Measurements from ENCODE around the gene CES3.
"Not testable (repeated sequence)": the region's sequence is repeated elsewhere in the genome, so short reads cannot be mapped to it uniquely, and the experiment has no call there.

The CES3 gene

DNA sequence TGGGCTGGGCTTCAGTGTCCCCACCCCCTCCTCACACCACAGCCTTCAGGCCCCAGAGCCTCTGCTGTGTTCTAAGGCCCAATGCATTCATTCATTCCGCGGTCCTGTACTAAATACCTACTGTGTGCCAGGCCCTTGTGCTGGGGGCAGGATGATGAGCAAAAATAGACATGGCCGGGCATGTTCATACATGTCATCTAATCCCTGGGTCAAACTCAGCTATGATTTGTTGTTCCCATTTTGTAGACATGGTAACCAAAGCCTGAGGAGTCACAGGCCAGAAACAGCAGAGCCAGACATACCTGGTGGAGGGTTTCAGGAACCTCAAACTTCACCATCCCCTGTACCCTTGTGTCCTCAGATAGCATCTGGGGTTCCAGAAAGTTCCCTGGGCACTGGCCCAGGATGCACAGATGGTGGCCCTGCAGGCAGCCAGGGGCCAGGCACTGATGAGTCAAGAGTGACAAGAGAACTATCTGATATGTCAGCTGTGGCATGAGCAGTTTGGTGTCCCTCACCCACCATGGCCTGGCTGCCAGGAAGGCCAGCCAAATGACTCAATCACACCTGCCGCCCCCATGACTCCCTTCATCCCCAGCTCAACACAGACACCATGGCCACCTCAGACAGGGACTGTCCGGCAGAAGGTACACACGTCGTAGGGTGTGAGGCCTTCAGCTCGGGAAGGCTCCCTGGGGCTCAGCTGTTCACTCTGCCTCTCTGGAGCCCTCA lies 33.0 kb upstream of the CES3 start:
- no peak for DNase-seq

DNA sequence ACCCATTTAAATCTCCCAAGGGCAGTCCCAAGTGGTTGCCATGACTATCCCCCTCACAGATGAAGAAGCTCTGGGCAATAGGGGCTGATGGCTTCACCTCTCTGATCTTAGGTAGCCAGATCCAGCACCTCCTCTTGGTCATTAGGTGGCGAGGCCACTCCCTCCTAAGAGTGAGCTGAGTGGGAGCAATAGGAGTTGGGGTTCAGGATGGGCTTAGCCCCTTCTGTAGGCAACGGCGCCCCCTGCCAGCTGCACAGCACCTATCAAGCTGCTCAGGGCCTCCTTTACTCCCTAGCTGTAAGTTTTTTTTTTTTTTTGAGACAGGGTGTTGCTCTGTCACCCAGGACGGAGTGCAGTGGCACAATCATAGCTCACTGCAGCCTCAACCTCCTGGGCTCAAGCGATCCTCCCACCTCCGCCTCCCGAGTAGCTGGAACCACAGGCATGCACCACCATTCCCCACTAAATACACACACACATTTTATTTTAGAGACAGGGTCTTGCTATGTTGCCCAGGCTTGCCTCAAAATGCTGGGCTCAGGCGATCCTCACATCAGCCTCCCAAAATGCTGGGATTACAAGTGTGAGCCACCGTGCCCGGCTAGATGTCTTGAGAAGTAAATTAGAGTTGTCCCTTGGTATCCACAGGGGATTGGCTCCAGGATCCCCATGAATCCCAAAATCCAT lies 32.2 kb upstream of the CES3 start:
- DNase-seq = no peak

DNA sequence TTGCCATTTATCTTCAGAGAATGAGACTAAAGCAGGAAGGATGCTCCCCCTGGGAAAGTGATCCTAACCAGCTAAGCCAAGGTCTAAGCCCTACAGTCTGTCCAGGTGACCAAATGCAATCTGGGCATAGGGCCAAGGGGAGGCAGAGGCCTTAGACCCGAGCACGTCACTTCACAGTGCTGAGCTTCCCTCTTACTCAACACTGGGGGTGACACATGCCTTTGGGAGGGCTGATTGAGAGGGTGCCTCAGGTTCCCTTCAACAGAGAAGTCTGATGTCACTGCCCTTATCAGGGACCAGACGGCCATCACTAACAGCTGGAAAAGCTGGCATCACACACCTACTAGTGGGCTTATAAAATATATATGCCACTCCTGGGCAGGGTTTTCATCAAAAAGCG lies 30.9 kb upstream of the CES3 start:
- DNase-seq = no peak

DNA sequence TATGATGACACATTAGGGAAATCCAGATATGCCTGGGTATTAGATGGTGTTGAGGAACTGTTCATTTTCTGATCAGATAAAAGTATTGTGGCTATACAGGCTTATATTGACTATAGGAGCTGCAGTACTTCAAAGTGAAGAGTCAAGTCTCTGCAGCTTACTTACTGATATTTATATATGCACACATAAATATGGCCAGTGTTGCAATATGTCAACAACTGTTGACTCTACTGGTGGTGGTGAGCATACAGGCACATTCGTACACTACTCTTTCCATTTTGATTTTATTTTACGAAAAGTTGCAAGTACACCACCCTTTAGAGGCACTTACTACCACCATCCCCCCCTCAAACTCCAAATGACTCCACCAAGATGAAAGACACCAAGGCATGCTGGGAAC lies 29.4 kb upstream of the CES3 start:
- no peak for DNase-seq

DNA sequence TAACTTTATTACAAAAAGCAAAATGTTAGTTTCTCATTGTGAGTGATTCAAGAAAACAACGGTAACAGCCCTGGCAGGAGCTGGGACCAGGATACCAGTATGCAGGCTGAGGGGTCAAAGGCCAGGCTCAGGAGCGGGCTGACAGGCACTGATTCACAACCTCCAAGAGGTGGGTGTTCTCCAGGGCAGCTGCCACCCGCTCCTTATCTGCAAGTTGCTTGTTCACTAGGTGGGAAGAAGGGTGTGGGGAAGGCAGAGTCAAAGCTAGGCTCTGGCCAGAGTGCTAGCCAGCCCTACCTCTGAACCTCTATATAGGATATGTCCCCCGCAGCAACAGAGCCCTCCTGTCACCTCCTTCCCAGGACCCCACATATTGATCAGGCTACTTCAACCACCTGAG lies 29.0 kb upstream of the CES3 start:
- no peak for DNase-seq

DNA sequence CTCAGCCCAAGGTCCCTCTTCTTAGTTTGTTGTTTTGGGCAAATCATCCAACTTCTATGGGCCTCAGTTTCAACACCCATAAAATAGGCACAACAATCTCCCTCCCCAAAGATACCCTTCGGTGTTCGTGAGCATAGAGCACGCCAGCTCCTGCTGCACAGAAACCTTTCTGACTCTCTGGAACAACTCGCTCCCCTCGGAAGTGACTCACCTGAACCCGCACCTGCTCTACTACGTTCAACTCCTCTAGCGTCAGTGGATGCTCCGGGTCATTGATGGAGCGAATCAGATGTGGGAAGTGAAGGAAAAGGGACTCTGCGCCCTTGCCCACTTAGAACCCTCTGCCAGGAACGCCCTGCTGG lies 27.3 kb upstream of the CES3 start:
- no peak for DNase-seq

DNA sequence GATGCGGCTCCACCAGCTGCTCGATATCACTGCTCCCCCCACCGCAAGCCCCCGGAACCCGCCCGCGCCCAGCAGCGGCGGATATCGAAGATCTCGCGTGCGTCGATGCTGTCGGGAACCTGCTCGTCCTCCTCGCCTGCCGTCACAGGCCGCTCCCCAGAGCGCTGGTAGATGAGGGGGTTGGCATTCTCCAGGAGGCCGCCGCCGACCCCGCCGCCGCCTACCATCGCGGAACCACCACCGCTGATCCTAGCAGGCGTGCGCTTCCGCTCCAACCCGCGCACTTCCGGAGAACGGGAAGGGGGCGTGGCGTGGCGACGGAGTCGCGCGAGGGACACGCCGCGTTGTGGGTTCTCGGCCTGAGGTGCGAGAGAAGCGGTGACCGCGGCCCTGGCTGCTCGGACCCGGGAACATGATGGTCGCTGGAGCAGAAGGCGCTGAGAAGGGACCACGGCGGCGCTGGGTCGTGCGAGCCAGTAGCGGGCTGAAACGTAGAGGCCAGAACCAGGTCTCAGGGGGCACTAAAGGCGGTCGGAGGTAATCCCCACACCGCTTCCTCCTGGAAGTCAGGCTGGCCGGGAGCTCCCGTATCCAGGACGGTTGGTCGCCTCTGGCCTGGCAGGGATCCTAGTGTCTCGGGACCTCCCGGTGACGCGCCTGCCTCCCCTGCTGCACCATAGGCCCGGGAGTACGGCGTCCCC lies 26.8 kb upstream of the CES3 start, which contains the start of gene CIAO2B:
CIAO2B (minus strand) TSS at position 265 of the 701 bp plus-strand sequence; CDS start at position 227, 38 bp downstream.
- peak; percentile 96 for DNase-seq

DNA sequence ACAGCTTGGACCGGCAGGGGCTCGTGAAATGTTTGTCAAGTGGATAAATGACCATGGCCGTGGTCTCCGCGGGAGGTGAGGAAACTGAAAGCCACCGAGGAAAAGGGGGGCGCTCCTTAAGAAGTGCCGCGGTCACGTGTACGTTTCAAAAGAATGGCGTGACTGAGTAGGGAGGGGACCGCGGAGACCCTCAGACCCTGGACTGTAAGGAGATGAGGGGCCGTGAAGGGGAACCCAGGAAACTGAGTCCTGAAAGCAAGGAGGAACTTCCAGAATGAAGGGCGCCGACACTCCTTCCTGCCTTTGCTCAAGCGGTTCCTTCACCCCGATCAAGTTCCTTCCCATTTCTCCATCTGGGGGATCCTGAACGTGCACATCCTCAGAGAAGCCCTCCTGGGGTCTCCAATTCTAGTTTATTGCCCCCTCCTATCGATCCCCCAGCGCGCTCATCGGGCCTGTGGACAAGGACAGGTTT lies 26.2 kb upstream of the CES3 start:
- not testable (repeated sequence) for DNase-seq

DNA sequence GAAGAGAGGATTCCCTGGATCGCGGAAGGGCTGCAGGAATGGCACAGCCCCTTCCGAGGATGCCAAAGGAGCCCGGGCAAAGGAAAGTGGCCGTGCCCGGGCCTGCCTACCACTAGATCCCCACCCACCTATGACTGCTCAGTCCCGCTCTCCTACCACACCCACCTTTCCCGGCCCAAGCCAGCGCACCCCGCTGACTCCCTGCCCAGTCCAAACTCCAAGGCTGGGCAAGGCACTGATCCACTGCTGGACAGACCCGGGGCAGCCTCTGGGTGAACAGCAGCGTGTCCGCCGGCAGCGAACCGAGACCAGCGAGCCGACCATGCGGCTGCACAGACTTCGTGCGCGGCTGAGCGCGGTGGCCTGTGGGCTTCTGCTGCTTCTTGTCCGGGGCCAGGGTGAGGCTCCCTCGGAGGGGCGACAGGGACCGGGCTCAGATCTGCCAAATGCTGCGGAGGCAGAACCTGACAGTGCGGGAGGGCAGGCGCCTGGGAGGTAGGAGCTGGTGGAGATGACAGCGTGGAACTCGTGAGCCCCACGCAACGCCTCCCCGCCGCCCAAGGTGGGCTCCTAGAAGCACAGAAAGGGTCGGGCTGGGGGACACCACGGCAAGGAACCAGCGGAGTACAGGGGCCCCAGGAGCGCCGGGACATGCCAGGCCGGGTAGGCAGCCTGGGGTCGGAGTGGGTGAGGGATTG lies 25.6 kb upstream of the CES3 start, which contains the start of gene CES2:
CES2 (plus strand) TSS at position 203 of the 698 bp plus-strand sequence; CDS start at position 323, 120 bp downstream.
- peak; percentile 52 for DNase-seq

DNA sequence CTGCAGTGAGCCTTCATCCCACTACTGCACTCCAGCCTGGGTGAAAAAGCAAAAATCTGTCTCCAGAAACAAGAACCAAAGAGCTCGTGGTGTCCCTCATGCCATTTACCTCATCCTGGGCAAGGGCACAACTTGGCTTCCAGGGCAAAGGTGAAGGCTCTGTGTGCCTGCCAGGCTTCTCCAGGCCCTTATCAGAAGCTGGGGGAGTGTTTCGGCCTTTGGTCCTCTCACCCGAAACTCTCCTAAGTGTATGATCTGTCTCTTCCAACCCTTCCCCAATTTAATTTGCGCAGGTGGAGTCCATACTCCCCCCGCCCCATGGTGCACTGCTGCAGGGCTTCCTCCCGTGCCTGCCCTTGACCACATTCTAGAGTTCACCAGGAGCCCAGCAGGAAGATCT lies 24.6 kb upstream of the CES3 start:
- no peak for DNase-seq

DNA sequence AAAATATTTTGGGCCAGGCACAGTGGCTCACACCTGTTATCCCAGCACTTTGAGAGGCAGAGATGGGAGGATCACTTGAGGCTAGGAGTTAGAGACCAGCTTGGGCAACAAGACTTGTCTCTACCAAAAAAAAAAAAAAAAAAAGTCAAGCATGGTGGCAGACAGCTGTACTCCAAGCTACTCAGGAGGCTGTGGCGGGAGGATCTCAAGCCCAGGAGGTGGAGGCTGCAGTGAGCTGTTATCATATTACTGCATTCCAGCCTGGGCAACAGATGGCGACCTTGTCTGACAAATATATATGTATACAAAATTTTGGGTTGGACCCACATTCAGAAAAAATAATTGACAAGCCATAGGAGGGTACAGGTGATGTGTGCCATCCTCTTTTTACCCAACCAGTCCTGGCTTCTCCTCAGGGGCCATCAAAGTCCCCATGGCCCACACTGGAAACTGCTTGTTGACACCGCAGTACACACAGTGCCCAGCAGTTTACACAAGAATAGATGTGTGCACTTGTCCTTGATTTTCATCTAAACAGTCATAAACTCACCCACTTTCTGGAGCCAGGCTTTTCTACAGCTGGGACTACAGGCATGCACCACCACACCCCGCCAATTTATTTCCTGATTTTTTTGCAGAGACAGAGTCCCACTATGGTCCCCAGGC lies 24.0 kb upstream of the CES3 start:
- no peak for DNase-seq

DNA sequence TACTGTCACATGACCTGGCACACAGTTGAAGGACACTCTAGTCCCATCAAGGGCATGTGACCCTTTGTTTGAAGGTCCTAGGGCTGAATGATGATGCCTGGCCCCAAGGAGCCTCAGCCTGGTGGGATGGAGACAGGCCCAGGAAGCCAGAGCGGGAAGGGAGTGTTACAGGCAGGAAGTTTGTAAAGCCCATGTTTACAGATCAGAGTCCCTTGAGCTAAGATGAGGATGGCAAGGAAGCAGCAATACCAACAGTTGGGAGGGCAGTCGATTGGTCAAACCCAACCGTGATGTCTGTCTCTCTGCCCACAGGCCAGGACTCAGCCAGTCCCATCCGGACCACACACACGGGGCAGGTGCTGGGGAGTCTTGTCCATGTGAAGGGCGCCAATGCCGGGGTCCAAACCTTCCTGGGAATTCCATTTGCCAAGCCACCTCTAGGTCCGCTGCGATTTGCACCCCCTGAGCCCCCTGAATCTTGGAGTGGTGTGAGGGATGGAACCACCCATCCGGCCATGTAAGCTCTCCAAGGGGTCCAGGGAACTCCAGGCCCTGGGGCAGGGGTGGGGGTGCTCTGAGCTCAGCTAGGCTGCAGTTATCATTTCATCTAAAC lies 23.2 kb upstream of the CES3 start:
- no peak for DNase-seq

DNA sequence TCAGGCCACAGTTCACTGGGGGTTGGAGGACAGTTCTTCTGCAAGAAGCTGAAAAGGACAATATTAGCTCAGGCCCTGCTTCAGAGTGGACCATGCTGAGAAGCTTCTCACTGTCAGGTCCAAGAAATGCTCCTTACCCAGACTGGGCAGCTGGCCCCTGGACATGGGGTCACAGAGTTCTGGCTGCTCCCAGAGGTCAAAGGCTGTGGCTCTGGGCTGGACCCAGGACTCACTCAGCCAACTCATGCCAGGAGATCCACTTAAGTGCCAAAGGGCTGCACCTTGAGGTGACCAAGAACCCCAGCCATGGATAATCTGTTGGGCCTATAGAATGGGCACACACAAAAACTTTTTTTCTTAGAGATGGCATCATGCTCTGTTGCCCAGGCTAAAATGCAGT lies 21.7 kb upstream of the CES3 start:
- no peak for DNase-seq

DNA sequence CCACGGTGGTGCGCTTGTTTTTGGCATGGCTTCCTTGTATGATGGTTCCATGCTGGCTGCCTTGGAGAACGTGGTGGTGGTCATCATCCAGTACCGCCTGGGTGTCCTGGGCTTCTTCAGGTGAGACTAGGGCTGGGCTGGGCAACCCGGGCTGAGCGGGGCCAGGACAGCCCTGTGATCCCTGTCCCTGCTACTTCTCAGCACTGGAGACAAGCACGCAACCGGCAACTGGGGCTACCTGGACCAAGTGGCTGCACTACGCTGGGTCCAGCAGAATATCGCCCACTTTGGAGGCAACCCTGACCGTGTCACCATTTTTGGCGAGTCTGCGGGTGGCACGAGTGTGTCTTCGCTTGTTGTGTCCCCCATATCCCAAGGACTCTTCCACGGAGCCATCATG lies 20.8 kb upstream of the CES3 start:
- DNase-seq = no peak

DNA sequence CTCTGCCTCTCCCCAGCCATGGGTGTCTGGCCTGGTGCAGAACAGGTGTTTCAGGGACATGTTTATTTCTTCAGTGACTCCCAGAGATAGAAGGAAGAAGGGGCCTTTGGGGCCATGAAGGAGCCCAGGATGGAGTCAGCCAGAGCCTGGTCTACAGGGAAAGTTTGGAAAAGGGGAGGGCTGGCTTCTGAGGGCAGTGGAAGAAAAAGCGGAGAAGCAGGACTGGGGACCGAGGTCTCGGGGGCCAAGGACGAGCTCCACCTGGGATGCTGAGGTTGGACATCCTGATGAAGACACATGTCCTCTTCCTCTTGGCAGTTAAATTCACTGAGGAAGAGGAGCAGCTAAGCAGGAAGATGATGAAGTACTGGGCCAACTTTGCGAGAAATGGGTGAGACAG lies 18.1 kb upstream of the CES3 start:
- no peak for DNase-seq

DNA sequence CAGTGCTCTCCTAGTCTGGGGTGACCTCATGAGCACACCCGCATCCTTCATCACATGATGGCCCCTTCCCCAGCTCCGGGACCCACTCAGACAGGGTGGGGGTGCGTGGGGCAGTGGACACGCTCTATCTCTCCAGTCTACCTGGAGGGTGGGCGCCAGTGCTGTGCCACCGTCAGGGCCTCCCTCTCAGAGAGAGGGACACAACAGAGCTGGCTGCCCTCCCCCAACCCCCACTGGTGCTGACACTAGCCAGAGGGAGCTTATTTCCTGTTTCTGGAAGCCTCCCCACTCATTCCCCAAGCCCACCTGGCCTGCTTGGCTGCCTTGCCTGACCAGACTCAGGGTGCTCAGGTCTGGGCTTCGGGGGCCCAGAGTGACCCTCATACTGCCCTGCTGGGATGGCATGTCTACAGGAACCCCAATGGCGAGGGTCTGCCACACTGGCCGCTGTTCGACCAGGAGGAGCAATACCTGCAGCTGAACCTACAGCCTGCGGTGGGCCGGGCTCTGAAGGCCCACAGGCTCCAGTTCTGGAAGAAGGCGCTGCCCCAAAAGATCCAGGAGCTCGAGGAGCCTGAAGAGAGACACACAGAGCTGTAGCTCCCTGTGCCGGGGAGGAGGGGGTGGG lies 17.5 kb upstream of the CES3 start:
- DNase-seq = no peak

DNA sequence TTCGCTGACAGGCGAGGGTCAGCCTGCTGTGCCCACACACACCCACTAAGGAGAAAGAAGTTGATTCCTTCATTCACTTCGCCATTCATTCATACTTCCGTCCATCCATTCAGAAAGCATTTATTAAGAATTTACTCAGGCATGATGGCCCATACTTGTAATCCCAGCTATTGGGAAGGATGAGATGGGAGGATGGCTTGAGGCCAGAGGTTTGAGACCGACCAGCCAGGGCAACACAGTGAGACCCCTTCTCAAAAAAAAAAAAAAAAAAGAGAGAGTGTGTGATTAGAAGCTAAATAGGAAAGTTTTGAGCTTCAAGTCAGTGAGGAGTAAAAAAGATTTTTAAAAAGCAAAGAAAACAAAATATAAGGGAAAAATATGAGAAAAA lies 17.0 kb upstream of the CES3 start:
- no peak for DNase-seq

DNA sequence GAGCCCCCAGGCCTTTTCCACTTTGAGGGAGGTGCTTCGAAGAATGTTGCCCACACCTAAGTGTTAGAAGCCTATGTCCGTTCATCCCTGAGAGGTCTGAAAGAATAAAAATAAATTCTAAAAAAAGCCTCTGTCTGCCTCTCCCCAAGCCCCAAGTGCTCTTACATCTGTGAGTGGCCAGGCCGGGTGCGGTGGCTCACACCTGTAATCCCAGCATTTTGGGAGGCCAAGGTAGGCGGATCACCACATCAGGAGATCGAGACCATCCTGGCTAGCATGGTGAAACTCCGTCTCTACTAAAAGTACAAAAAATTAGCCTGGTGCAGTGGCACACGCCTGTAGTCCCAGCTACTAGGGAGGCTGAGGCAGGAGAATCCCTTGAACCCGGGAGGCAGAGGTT lies 16.1 kb upstream of the CES3 start:
- not testable (repeated sequence) for DNase-seq

DNA sequence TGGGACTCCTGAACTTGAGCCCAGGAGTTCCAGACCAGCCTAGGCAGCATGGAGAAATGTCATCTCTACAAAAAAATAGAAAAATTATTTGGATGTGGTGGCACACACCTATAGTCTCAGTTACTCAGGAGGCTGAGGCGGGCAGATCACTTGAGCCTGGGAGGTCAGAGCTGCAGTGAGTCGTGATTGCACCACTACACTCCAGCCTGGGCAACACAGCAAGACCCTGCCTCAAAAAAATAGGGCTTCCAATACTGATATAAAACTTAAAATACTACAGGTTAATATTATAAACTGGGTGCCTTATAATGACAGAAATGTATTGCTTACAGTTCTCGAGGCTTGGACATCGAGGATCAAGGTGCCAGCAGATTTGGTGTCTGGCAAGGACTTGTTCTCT lies 15.1 kb upstream of the CES3 start:
- DNase-seq = no peak

DNA sequence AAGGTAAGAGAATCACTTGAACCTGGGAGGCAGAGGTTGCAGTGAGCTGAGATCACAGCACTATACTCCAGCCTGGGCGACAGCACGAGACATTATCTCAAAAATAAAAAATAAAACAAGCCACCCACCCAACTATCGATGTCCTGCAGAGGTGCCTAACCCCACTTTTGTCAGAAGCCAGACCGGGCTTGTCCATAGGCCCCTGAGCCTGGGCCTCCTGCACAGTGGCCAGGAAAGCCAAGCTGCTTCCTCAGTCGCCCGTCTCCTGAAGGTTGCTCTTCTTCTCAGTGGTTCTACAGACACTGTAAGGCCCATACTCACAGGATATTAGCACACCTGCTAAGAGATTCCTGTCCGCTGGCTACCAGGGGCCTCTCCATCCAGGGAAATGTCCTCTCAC lies 14.5 kb upstream of the CES3 start:
- DNase-seq = no peak

DNA sequence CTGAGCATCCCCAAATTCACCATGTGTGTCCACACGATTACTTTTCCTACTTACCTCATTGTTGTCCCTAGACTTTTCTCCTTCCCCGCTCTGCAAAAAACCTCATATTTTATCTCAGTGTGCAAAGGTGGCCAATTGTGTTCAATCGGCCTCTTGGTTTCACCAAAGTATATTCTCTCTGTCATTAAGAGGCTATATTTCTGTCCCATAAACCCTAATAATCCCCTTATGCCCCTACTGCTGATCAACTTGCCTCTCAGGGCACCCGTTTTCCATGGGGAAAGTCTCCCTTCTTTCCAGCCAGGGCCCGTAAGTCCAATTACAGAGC lies 14.1 kb upstream of the CES3 start:
- DNase-seq = peak; percentile 31

Data from retina (tissue), 1 donor.